Loucy (cell line): ENCODE results near the gene ASPHD2.

Source experiments
- EZH2phosphoT487 ChIP-seq: fragments of 200-600 bp; IDR thresholded peaks from 2 replicates; pipeline ENCODE4 v1.6.1; 2018; ENCODE audit warnings: antibody characterized with exemption, mild to moderate bottlenecking, moderate library complexity, borderline replicate concordance
- TF ChIP-seq, protein P1 (sequence below): fragments of 200-600 bp; sonication (generic); conservative IDR thresholded peaks from 2 replicates; pipeline ENCODE4 v1.5.1; 2014; ENCODE audit warnings: mild to moderate bottlenecking, antibody characterized with exemption, low read length

DNA sequence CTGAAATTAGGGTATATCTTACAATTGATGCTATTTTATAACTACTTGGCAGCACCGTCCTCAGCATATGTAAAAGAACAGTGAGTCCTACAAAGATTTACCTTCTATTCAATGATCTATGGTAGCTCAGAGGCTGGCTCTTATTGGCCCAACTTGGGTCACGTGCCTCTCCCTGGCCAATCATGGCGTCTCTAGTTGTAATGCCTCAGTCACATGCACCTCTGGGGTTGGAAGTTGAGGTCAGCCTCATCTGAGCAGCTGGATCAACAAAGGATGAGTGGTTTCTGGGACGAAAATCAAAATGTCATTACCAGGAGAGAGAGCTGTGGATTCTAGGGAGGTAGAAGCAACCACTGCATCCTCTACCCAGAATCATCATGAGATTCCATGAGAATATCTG, 22.9 kb upstream of the ASPHD2 start:
- TF ChIP-seq, protein P1, sequence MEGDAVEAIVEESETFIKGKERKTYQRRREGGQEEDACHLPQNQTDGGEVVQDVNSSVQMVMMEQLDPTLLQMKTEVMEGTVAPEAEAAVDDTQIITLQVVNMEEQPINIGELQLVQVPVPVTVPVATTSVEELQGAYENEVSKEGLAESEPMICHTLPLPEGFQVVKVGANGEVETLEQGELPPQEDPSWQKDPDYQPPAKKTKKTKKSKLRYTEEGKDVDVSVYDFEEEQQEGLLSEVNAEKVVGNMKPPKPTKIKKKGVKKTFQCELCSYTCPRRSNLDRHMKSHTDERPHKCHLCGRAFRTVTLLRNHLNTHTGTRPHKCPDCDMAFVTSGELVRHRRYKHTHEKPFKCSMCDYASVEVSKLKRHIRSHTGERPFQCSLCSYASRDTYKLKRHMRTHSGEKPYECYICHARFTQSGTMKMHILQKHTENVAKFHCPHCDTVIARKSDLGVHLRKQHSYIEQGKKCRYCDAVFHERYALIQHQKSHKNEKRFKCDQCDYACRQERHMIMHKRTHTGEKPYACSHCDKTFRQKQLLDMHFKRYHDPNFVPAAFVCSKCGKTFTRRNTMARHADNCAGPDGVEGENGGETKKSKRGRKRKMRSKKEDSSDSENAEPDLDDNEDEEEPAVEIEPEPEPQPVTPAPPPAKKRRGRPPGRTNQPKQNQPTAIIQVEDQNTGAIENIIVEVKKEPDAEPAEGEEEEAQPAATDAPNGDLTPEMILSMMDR: no peak
- TF ChIP-seq EZH2phosphoT487: no peak
